ENCODE data around the gene DHH.

DNA sequence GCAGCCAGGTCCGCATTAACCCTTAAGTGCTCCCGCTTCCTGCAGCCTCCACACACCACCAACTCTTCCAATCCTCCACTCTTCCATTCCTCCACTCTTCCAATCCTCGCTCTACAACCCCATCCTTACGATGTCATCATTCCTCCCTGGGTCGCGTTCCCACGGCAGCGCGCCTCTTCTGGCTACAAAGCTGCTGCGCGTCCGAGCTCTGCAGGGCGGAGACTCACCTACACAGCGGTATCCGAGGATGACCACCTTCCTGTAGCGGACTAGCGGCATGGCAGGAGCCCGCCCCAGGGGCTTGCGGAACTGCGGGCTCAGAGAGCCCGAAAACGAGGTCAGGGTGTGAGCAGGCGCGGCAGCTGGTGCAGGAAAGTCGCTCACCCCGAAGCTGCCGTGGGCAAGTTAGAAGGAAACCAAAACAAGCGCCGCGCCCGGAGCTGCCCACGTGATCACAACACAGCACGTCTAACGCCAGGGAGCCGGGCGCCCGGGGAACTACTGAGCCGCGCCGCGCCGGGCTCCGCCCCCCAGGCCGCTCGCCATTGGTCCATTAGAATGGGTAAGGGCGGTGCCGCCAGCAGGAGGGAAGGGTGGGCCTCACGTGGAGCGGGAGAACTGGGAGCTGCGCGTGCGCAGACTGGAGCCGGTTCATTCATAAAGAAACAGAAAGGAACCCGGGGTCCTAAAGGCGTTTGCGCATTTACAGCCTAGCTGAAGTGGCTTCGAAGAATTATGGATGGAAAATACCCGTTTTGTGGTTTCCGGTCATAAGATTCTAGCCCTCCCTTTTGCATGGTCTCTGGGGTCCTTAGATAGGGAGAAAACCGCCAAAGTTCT, 24.9 kb downstream of the DHH start, which contains the start of gene RHEBL1:
- no peak; the same call in 1 of the 2 replicates for TF ChIP-seq CTCF (conservative IDR thresholded peaks at IDR 0.05)
- TF ChIP-seq EZH2 (IDR thresholded peaks at IDR 0.05; ENCODE audit: low read depth) = no peak

Data from PC-9 (cell line).